Body of pancreas (tissue), 4 donors: Measurements from ENCODE around the gene ZNF213. TPM values are rescaled to one million over a fixed set of nuclear protein-coding genes. Genes with fewer than 3 reads are reported as not detected.

Experiments used
- ATAC-seq: fragments of 150-250 bp; one replicate; pipeline ENCODE4 v1.9.1; 2016
- DNase-seq, 4 donors: peaks; one replicate each; pipeline ENCODE4 v3.0.0-alpha.2; 2019
- H3K27ac ChIP-seq, 4 donors: fragments of 200-600 bp; sonication (generic); 1 replicate in 3 of 4; 2 replicates in 1 of 4; pipeline versions ENCODE4 v1.5.1 to v1.6.1; 2016 to 2019; ENCODE audit warnings: mild to moderate bottlenecking in 1 of 4, mixed read lengths in 1 of 4, moderate library complexity in 1 of 4
- H3K27me3 ChIP-seq, 2 donors: fragments of 200-600 bp; sonication (generic); one replicate each; pipeline ENCODE4 v1.6.0; 2016; ENCODE audit warnings: mild to moderate bottlenecking in 1 of 2
- H3K36me3 ChIP-seq, 2 donors: fragments of 200-600 bp; sonication (generic); replicated peaks in 1 of 2; 2 replicates each; pipeline ENCODE4 v1.5.1; 2016; ENCODE audit warnings: low read depth in 2 of 2; ENCODE audit not compliant: insufficient read depth in 1 of 2
- H3K4me1 ChIP-seq: fragments of 200-600 bp; sonication (generic); one replicate; pipeline ENCODE4 v1.6.0; 2016
- H3K4me3 ChIP-seq, 2 donors: fragments of 200-600 bp; sonication (generic); 1 replicate in 1 of 2; 2 replicates in 1 of 2; pipeline ENCODE4 v1.5.1; 2016 to 2019
- H3K9me3 ChIP-seq, 3 donors: fragments of 200-600 bp; sonication (generic); 1 replicate in 2 of 3; 2 replicates in 1 of 3; pipeline ENCODE4 v1.5.1; 2016
- CTCF ChIP-seq, 7 experiments: fragments of 450-650 bp in 4 of 7; fragments of 200-600 bp in 3 of 7; sonication (generic) in 3 of 7; IDR thresholded peaks; one replicate each; pipeline ENCODE4 v1.5.1; 2016 to 2019; ENCODE audit warnings: antibody characterized with exemption in 7 of 7
- POLR2A ChIP-seq, 3 donors: fragments of 450-650 bp; IDR thresholded peaks; one replicate each; pipeline ENCODE4 v1.6.1; 2016; ENCODE audit warnings: antibody characterized with exemption in 3 of 3, mild to moderate bottlenecking in 2 of 3
- WGBS, 2 donors: methylation state at CpG; one replicate each; pipeline ENCODE4 v1.1.5; 2017; 5-methylcytosine and 5-hydroxymethylcytosine counted together
- intact Hi-C: fragments of 100-400 bp; cut with DNase I; formaldehyde crosslinking; loops from one replicate; pipeline ENCODE4 v1.15.1; 2023
- total RNA-seq, 2 donors: library from RNA; depleted of rRNA; stranded (reverse); fragments of >200 nt; gene quantifications; one replicate each; pipeline ENCODE4 v1.1.0, GENCODE V29; 2016

Gene ZNF213
- total RNA-seq, 2 donors from 2014 or later = 12.5 to 21.4 TPM

DNA sequence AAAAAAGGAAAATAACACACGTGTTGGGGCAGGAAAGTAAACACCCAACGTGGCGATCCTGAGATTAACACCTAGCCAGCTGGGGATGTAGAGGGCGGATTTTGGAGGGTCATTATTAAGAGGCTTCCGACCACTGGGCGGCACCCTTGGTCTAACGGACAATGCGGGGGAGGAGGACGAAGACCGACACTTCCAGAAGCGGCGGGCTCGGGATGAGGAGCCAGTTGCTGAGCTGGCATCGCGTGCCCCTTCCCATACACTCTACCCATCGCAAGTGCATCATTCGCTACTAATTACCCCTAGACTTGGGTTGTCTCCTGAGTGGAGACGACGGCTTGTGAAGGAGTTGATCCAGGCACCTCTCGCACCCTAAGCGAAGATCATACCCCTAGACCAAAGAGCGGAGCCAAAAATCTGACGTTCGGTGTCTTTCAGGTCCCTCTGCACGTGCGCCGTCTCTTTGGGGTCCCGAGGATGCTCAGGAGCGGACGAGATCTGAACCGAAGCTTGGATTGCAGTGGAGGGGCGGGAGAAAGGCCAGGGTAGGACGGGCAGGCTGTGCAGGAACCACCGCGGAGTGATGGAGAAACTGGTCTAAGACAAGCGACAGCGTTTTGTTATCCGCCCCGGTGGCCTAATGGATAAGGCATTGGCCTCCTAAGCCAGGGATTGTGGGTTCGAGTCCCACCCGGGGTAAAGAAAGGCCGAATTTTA, 17.6 kb downstream of the ZNF213 start:
- peak overlapping the region; percentile 18 to 67 (median 38) for H3K27ac ChIP-seq
- peaks cover 31% of the 10 kb centered on the region for H3K4me1 ChIP-seq
- H3K9me3 ChIP-seq = no peaks in the 10 kb centered on the region
- no peak overlapping the region for H3K4me3 ChIP-seq
- no peaks in the 10 kb centered on the region for H3K27me3 ChIP-seq
- ATAC-seq (peak; percentile 18), DNase-seq (peak; percentile 91 to 93 (median 91))
- H3K36me3 ChIP-seq = no peaks in the 10 kb centered on the region
- TF ChIP-seq POLR2A (IDR thresholded peaks at IDR 0.05) (peak in 1 of 3 donors; percentile 36), CTCF (IDR thresholded peaks at IDR 0.05) (peak in 6 of 7 experiments; percentile 10 to 40 (median 30))
- intact Hi-C loops = no loop called here
- WGBS, 2 donors = 1 to 6% methylated on average over 18 to 42 of the region's 42 CpGs

GRCh38 chr16:3152991-3153368, 18.2 kb downstream of the ZNF213 start:
- TF ChIP-seq POLR2A (IDR thresholded peaks at IDR 0.05) = no peak
- no peak for TF ChIP-seq CTCF (IDR thresholded peaks at IDR 0.05)
- no peaks in the 10 kb centered on the region for H3K9me3 ChIP-seq
- H3K27ac ChIP-seq = peak overlapping the region in 3 of 4 donors; percentile 24 to 67 (median 52)
- H3K4me3 ChIP-seq = no peak overlapping the region
- no peaks in the 10 kb centered on the region for H3K36me3 ChIP-seq
- WGBS, 2 donors = 9 to 12% methylated on average over 8 of the region's 8 CpGs
- no peak for DNase-seq
- ATAC-seq = no peak
- intact Hi-C loops = no loop called here
- H3K27me3 ChIP-seq = no peaks in the 10 kb centered on the region
- peaks cover 36% of the 10 kb centered on the region for H3K4me1 ChIP-seq

DNA sequence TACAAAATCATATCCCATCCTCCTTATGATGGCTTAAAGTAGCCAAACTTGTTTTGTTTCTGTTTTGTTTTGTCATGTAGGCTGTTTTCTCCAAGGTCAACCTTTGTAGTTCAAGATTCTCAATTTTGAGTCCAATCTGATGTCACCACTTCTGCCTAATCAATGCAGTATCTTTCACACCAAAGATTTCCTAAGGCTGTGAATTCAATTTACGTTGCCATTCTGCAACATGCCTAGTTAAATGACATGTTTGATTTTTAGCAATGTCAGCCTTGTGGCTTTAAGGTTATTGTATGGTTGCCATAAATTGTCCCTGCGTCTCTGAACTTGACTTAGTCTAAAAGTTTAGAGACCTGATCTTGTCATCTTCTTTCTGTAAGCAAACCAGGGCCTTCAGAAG, 20.4 kb downstream of the ZNF213 start:
- Histone ChIP-seq H3K27ac (no peak overlapping the region), H3K27me3 (no peaks in the 10 kb centered on the region), H3K4me3 (no peak overlapping the region), H3K9me3 (no peaks in the 10 kb centered on the region), H3K36me3 (no peaks in the 10 kb centered on the region), H3K4me1 (peaks cover 39% of the 10 kb centered on the region)
- no peak for TF ChIP-seq CTCF (IDR thresholded peaks at IDR 0.05)
- TF ChIP-seq POLR2A (IDR thresholded peaks at IDR 0.05) = no peak
- DNase-seq (no peak), ATAC-seq (no peak)
- 74 to 88% methylated on average over 2 of the region's 2 CpGs for WGBS, 2 donors
- intact Hi-C loops = no loop called here

DNA sequence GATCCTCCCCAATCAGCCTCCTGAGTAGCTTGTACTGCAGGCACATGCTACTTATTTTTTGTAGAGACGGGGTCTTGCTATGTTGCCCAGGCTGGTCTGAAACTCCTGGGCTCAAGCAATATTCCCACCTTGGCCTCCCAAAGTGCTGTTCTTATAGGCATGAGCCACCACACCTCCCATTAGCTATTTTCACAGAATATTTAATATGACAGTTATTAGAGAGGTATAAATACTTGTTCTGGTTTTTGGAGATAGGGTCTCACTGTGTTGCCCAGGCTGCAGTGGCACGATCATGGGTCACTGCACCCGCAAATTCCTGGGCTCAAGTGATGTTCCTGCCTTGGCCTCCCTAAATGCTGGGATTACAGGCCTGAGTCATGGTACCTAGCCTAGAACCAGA, 21.1 kb downstream of the ZNF213 start:
- no peak for DNase-seq
- intact Hi-C loops = no loop called here
- no peak for ATAC-seq
- no peaks in the 10 kb centered on the region for H3K27me3 ChIP-seq
- no peak overlapping the region for H3K27ac ChIP-seq
- no peaks in the 10 kb centered on the region for H3K36me3 ChIP-seq
- no peak overlapping the region for H3K4me3 ChIP-seq
- H3K4me1 ChIP-seq = peaks cover 34% of the 10 kb centered on the region
- no peak for TF ChIP-seq CTCF (IDR thresholded peaks at IDR 0.05)
- TF ChIP-seq POLR2A (IDR thresholded peaks at IDR 0.05) = no peak
- 96 to 97% methylated on average over 3 of the region's 3 CpGs for WGBS, 2 donors
- no peaks in the 10 kb centered on the region for H3K9me3 ChIP-seq
